Umbilical cord (tissue), 2 donors: Measurements from ENCODE around the gene ZC3H14. TPM values are rescaled to one million over a fixed set of nuclear protein-coding genes. Genes with fewer than 3 reads are reported as not detected.

Experiments used
- DNase-seq: peaks from one replicate; pipeline ENCODE4 v3.0.0-alpha.2; 2015; ENCODE audit warnings: low spot score
- total RNA-seq: library from RNA; depleted of rRNA; stranded (reverse); fragments of >200 nt; gene quantifications from one replicate; pipeline ENCODE4 v1.2.3, GENCODE V29; 2014; ENCODE audit warnings: low replicate concordance; ENCODE audit not compliant: insufficient read depth

Gene ZC3H14
- total RNA-seq, 1 donor from 2014 or later: 66.0 TPM

- DNase-seq: peak; percentile 85
Measured at GRCh38 chr14:88551094-88551870, 11.6 kb upstream of the ZC3H14 start.

DNA sequence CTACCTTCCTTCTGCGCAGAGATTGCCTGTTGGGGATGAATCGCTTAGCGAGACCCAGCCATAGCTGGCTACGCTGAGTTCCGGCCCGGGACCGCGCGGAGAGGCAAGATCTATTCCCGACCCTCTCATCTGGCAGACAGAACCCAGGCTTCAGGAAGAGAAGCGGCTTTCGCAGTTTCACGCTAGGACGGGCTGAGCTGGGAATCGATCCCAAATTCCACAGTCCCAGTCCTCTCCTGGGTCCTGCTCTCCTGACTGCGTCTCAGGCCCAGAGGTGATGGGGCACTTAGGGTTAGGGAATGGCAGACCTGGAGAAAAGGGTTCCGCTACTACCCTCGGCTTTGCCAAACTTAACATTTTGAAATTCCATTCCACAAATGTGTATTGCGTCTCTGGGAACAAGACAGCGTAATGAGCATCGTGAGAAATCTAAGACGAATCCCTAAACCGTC, 10.8 kb upstream of the ZC3H14 start:
- peak; percentile 41 for DNase-seq

GRCh38 chr14:88552876-88553275, 10.0 kb upstream of the ZC3H14 start:
- DNase-seq: no peak

GRCh38 chr14:88553886-88554456, 8.9 kb upstream of the ZC3H14 start:
- DNase-seq: peak; percentile 38

DNA sequence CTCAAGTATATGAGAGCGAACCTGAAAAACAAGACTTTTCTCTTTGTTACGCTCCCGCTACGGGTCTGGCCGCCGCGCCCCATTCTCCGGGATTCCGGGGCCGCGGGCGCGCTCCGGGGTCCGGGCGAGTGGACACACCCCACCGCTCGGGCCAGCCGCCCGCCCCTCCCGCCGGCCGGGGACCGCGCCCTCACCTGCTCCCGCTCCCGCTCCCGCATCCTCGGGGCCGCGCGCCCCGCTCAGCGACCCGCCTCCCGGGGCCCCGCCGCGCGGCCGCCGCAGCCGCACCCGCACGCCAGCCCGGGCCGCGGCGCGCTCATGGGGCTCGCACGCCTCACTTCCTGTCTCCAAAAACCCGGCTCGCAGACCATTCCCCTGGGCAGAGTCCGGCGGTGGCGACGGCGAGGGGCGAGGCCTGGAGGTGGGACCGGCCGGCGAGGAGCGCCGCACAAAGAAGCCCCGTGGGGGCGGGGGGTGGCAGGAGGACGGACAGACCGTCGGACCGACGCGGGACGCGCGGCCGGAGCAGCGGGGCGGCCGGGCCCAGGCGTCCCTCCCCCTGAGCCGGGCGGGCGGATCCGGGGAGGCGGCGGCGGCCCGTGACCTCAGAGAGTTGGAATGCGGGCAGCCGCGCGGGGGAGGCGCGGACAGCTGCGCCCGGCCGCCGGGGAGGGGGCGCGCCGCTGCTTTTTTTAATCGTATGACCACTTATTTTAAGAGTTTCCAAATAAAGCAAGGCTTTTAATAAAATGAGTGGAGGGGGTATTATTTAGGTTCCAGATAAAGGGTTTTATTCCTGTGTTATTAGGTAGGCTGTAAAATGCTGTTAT, 8.2 kb upstream of the ZC3H14 start, which contains the start of gene PTPN21:
Gene PTPN21, minus strand, starts transcription at position 551 of the 830 bp plus-strand sequence. CDS start 4,590 bp downstream, outside the sequence.
- DNase-seq: peak; percentile 74

- no peak for DNase-seq
Measured at GRCh38 chr14:88556581-88556980, 6.3 kb upstream of the ZC3H14 start.

DNA sequence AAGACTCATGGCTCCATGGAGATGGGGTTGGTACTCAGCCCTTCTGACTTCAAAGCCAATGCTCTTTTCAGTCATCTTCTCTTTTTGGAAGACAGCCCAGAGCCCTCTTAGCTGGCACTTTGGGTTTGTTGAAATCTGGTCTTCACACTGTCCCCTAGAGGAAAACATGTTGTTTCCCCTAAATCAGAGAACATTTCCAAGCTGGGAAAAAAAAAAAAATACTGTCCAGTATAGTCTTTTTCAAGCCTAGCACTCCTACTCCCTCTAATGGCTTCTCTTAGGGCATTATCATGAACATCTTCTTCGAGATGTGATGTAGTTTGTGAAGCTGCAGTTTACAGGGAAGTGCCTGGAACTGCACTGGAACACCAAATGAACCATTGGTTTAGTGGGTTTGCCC, 3.0 kb upstream of the ZC3H14 start:
- peak; percentile 54 for DNase-seq

- no peak for DNase-seq
Measured at GRCh38 chr14:88562532-88562830, 356 bp upstream of the ZC3H14 start.

DNA sequence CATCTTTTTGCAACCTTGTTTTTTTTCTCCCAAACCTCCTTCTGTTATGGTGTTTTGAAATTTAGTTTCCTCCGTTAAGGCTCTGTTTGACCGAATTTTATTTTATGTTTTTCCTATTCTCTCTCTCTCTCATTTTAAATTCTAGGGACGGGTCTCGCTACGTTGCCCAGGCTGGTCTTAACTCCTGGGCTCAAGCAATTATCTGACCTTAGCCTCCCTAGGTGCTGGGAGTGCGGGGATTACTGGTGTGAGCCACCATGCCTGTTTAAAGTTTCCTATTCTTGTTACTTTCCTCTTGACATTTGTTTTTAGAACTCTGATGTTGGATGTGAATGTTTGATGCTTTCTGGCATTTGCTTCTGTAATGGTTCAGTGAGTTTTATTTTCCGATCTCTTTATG, 1.0 kb downstream of the ZC3H14 start:
- DNase-seq: no peak

DNA sequence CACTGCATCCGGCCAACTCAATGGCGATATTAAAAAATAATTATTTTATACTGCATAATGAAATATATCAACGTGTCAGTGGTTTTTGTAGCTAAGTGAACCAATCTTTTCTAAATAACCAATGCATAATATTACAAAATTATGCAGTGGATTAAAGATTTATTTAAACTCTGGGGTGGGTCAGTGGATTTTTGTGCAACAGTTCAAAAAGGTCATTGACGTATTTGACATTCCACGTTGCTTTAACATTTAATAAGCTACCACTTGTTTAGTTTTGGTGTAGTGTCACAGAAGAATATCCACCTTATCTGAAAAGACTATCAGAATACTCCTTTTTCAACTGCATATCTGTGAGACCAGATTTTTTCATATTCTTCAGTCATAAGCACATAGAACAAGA, 2.6 kb downstream of the ZC3H14 start:
- no peak for DNase-seq

- no peak for DNase-seq
Measured at GRCh38 chr14:88568196-88568595, 5.4 kb downstream of the ZC3H14 start.

GRCh38 chr14:88572117-88572516, 9.3 kb downstream of the ZC3H14 start:
- no peak for DNase-seq

GRCh38 chr14:88576222-88576621, 13.4 kb downstream of the ZC3H14 start:
- DNase-seq: no peak

DNA sequence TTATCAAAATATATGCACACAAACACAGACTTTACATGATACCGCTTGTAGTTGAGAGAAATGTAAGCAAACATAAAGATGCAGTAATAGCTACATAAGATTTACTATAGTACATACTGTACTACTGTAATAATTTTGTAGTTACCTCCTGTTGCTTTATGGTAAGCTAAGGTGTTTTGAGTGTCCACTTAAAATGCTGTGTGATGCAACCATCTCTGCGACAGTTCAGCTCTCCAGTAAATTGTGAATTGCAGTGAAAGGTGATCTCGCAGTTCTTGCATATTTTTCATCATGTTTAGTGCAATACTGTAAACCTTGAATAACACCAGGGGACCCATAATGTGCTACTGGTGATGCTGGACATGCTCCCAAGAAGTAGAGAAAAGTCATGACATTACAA, 21.6 kb downstream of the ZC3H14 start:
- no peak for DNase-seq

- DNase-seq: no peak
Measured at GRCh38 chr14:88588081-88588480, 25.2 kb downstream of the ZC3H14 start.

DNA sequence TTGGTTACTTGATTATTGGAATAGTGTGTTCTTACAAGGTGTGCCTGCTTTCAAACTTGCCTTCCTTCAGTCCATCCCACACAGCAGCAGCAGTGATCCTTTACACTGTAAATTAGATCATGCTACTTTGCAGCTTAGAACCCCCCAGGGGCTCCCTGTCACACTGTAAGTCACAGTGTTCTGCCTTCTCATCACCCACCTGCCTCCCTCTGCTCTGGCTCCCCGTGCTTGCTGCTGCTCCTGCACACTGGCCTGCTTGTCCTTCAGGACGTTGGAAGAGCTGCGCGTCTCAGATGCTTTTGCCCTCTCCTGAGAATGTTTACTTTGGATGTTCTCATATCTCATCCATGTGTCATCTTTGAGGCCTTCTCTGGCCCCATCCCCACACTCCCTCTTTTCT, 27.3 kb downstream of the ZC3H14 start:
- DNase-seq: no peak

GRCh38 chr14:88592031-88592430, 29.2 kb downstream of the ZC3H14 start:
- DNase-seq: no peak

GRCh38 chr14:88597038-88597437, 34.2 kb downstream of the ZC3H14 start:
- no peak for DNase-seq

- no peak for DNase-seq
Measured at GRCh38 chr14:88597601-88598000, 34.8 kb downstream of the ZC3H14 start.

DNA sequence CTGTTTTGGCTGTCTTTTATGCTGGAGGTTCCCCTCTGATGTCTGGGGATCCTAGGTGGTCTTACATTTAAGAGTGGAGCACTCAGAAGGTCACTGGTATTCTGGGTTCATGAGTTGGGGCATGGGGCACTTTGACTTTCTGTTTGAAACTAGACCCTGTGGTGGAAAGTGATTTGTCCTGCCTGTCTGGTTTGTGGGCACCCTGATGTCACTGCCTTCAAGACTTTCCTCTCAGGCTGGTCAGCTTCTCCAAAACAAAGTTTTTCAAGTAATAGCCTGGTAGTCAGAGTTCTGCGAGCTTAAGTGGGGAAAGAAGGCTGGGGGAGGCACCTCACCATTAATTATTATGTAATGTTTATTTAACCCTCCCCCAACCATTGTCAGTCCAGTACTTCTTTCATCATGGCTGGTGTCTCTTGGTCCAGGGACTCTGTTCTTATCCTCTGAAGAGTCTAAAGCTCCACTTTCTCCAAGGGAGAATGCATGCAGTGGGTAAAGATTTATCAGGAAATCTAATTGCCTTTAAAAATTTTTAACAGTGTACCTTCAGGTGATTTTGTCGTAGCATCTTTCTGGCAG, 35.3 kb downstream of the ZC3H14 start:
- DNase-seq: no peak

- DNase-seq: no peak
Measured at GRCh38 chr14:88599326-88599725, 36.5 kb downstream of the ZC3H14 start.

- DNase-seq: no peak
Measured at GRCh38 chr14:88599761-88600439, 37.1 kb downstream of the ZC3H14 start.
